ENCODE results near the gene ZBTB20. TPM values are rescaled to one million over a fixed set of nuclear protein-coding genes. Genes with fewer than 3 reads are reported as not detected.

The ZBTB20 gene
- polyA plus RNA-seq, 3 donors: 4.2 to 7.6 (median 6.4) TPM

DNA sequence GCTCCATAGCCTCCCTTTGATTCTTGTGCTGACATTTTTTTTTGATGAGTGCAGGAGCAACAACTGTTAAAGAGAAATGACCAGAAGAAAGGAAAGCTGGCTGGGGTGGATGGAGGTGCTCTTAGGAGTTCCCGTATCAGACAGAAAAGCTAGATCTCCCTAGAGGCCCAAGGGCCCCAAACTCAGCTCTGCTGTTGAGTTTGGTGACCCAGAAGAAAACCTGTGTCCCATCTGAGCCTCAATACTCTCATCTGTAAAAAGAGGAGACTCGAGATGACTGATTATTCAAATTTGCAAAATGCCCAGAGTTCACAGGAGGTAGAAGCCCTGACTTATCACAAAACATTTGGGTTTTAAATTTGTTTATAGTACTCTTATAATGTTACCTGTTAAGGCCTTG is 710.9 kb downstream of the ZBTB20 start:
- DNase-seq (ENCODE audit: low read depth in 3 of 3, low spot score in 2 of 3): no peak

DNA sequence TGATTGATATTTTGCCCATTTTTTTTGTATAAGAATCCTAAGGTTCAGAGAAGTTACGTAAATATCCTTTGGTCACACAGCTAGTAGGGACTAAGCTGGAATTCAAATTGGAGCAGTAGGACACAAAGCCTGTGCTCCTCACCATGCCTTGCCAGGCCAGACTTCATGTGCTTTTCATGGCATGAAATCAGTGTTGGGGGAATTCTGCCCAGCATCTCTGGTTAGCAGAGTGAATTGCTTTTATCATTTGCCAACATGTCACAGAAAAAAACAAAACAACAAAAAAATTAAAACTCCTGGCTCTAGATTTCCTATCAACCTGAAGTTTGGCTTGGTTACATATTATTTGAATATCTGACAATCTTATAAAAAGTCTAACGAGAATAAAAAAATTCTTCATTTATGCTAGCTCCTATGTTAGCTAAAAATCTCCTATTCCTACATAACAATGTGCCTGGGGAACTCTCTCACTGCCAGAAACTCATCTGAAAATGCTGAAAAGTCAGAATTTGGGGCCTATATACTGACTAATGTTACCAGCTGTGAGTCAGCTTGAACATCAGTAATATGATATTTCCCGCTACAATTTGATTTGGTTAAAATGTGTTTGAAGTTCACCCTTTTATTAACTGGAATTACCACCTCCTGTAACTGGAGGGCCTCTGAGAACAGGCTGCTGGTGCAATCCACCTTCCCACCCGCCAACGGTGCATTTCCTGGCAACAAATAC is 711.5 kb downstream of the ZBTB20 start:
- DNase-seq (ENCODE audit: low read depth in 3 of 3, low spot score in 2 of 3): no peak

DNA sequence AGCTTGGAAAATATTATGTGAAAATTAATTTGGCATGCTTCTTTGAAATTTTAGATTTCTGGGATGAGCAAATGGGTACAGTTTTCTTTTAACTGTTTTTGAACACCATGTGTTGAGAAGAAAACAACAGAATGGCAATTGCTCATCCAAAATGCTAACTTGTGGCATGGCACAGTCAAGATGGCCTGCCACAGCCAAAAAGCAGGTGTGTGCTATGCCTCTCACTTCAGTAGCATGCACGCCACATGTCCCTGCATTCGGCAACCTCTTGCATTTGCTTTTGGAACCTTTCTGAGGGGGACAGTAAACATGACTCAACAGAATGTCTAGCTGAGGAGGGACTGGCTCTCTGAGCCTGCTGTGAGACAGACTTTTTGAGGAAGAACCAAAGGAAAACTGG is 714.8 kb downstream of the ZBTB20 start:
- DNase-seq (ENCODE audit: low read depth in 3 of 3, low spot score in 2 of 3): no peak

DNA sequence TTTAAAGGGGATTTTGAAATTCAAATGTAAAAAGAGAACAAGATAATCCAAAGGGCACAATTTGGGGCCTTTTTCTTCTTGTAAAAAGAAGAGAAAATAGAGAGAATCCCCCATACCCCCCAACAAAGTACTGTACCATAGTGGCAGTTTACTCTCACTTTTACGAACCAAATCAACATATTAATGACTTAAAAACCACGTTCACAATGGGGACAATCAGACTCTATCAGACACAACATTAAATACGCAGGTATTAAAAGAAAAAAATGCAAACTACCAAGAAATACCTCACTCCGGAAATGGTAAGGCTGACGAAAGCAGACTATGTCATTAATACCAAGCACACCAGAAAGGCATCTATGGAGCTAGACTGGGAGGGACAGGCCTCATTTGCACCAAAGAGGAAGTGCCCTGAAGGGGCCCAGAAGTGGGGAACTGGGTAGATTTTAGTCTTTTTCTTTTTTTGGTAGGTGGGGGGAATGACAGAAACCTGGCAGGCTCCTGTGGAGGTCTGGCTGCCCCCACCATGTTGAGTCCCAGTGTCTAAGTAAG is 719.0 kb downstream of the ZBTB20 start:
- no peak for DNase-seq (ENCODE audit: low read depth in 3 of 3, low spot score in 2 of 3)

DNA sequence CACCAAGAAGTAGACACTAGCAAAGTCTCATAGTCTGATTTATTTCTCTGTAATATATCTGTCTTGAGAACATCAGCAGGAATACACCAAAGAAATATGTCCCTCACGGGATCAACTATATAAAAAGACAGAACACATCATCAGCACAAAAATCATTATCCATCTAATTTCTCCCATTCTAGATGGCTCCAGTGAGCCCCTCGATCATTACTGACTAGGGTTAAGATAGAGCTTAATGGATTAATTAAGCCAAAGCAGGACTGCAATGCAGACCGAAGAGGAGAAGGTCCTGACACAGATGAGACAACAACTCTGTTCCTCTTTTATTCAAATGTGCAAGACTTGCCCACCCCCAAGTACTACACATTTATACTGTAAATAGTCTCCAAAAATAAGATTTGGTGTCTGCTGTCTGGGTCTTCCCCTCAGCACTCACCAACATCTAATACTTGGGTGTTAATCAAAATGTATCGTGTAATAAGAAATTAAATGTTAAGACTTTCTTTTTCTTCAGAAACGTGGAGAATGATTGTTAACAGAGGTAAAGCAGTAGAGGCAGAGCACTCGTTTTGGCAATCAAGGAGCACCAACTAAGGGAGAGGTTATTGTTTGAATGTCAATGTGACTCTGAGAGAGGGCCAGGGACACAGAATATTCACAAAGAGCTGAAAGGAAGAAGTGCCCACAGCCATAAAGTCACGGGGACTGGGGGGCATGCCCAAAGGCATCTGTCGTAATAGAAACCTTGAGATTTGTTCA is 719.6 kb downstream of the ZBTB20 start:
- DNase-seq (ENCODE audit: low read depth in 3 of 3, low spot score in 2 of 3): no peak

DNA sequence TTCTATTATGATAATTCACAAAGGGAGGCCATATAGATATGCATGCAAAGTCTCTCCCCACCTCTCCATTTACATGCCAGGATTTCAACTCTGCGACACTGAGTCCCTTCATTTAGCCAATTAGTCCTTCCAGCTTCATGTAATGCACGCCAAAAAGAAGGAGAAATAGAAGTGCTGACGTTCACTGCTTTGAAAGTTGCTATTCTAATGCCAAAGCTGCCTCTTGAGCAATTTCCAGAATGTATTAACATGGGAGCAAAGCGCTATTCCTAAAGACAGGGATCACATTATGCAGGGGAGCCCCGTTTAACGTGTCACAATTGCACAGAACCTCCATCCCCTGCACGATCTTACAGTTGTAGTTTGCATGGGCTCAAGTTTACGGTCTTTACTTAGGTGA is 722.8 kb downstream of the ZBTB20 start:
- DNase-seq (ENCODE audit: low read depth in 3 of 3, low spot score in 2 of 3): no peak

DNA sequence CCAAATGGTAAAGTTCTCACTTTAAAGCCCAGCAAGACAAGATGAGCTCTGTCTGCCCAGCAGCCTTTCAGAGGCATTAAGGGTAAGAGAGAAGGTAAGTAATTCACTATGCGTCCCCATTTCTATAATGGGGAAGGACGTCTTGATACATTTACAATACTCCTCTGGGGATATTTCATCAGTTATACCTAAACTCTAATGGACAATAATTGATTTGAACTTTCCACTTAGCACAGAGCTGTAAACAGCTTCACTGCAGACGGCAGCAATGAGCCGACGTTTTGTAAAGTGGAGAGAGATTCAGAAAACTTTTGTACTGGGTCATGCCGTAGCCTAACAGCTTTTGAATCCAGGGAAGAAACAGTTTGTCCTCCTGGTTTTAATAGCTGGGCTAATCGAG is 725.9 kb downstream of the ZBTB20 start:
- no peak for DNase-seq (ENCODE audit: low read depth in 3 of 3, low spot score in 2 of 3)

DNA sequence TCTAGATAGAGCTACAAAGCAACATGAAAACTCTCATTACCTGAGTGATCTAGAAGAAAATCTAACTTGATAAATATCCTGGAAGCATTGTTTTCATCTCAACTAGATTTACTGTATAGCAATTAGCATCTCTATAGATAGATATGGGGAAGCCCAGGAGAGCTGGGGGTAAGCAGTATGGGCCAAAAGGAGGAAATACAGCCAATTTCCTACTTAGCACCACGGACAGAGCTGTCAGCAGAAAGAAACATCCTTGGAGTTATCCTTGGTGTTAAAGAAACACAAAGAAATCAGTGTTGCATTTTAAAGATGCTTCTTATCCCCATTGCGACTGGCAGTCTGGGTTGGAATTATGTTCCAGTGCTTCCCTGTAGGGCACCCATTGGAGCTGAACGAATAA is 727.0 kb downstream of the ZBTB20 start:
- no peak for DNase-seq (ENCODE audit: low read depth in 3 of 3, low spot score in 2 of 3)

DNA sequence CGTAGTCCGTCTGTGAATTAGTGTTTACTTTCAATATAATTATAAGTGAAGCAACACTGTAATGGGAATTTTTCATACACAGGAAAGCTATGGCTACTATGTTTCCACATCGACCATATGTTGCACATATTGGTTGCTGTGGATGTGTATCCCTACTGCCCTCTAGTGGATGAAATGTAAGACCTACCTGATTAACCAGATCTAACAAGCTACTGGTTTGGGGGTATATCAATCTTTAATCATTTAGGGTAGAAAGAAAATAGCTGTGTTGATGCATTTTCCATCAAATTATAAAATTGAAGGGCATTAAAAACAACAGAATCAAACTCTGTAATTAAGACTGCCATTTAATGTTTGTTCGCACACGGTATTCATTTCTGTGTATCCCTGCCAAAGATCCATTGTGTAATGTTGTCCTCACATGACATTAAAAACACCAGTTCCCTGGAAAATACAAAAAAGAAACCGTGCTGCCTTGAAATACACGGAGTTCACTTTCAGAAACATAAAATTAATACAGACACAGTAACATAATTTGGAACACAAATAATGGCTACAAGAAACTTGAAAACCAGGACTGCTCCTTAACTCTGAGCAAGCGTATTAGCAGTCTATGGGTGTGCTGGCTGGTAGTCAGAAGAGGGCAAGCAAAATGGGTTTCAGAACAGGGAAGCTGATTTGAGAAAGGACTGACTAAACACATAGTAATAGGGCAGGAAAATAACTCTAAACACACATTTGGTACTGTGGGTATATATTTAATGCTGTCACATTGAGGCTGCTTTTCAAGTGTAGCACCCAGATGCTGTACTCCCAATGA is 728.2 kb downstream of the ZBTB20 start:
- DNase-seq (ENCODE audit: low read depth in 3 of 3, low spot score in 2 of 3): peak in 1 of 3 donors; percentile 57

DNA sequence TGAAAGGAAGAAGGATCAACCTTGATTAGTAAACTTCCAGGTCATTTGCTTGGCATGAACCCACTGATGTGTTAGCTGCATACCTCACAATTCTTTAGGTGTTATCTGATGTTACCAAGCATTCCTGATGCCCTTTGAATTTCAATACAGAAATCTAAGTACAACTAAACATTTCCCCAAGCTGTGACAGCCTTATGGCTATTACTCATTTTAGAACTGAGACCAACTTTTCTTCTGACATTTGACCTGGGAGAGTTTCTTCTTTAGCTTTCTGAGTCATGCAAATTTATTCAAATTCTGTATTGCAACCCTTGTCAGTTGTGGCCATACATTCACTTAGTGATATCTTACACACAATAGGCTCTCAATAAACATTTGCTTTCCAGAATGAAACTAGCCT is 729.0 kb downstream of the ZBTB20 start:
- no peak for DNase-seq (ENCODE audit: low read depth in 3 of 3, low spot score in 2 of 3)

DNA sequence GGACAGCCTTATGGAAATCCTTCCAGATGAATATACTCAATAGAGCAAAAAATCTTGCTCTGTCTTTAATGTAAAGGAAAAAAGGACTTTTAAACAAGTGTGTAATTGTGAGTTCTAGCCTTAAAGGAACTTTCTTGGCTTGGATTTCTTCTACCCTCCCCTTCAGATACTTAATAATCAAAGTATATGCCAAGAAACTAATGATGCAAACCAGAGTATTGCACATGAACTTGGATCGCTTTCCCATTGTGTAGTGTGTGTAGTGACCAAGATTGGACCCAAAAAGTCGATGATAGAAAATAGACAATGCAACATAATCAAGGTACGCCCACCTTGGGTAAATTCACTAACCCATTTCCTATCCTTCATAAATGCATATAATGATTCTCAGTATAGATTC is 729.4 kb downstream of the ZBTB20 start:
- DNase-seq (ENCODE audit: low read depth in 3 of 3, low spot score in 2 of 3): no peak

DNA sequence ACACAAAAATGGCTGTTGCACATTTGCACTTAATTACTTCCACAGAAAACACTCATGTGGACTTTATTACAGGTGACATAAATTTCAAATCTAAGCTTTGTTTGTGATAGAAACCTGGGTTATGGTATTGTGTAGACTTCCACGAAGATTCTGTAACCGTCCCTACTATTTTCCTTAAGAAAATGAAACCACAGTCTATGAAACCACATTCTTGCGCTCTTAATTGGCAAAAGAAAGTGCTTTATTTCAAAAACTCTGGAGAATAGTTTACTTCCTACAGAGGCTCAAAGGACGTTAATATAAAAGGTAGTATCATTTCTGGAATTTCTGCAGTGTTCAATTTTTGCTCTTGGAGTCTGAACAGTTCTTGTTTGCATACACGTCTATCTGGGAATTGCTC is 729.8 kb downstream of the ZBTB20 start:
- DNase-seq (ENCODE audit: low read depth in 3 of 3, low spot score in 2 of 3): no peak

DNA sequence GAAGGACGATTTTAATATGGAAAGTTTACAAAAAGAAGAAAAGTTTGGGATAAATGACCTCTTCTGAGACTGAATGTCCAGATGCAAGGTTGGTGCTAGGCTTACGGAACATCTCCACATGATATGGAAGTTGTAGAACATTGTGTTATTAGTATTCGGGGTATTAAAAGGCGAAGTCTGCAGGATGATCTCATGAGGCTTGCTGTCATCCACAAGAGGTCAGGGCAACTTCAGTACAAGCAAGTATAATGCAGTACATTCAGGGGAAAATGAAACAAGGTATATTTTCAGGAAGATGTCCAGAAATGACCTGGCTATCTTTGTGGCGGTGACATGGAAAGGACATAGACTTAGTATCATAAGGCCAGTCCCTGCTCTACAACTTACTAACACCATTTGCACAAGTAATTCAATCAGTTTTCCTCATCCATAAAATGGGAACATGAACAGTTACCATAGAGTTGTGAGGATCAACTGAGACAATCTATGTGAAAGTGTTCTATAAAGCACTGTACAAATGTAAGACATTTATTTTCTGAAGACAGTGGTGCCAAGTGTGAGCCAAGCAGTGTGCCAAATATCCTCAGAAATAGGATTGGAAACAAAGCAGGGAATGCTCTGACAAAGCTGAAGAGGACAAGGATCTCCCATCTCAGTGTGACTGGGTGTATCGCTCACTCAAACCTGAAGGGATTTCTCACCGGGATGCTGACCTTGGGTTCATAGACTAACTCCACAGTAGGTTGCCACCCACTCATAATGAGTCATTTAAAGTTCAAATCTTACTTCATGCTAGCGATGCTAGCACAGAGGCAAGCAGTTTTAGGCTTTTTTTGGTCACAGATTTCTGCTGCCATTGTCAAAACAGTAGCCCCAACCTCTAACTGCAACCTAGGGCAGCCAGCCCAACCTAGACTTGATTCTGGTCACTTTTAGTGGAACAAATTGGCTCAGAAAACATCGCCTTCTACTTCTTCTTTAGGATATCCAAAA is 735.0 kb downstream of the ZBTB20 start:
- no peak for DNase-seq (ENCODE audit: low read depth in 3 of 3, low spot score in 2 of 3)

DNA sequence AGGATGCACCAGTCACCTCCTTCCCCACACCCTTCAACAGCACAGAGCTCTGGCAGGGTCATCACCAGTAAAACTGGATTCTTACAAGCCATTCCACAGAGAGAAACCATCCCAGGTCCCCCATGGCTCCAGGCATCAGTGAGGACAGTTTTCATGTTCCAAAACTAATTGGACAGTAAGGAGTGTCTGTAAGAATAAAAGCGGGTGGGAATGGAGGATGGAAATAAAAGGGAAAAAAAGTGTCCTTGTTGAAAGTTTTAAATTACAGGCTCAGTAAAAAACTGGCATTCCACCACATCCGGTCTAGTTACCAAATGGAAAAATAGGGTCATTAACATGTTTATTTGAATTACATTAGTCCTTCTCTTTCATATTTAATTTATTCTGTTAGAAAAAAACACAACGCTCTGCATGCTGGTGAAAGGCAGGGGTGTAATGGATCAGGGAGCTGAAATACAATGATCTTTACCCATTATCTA is 735.9 kb downstream of the ZBTB20 start:
- no peak for DNase-seq (ENCODE audit: low read depth in 3 of 3, low spot score in 2 of 3)

DNA sequence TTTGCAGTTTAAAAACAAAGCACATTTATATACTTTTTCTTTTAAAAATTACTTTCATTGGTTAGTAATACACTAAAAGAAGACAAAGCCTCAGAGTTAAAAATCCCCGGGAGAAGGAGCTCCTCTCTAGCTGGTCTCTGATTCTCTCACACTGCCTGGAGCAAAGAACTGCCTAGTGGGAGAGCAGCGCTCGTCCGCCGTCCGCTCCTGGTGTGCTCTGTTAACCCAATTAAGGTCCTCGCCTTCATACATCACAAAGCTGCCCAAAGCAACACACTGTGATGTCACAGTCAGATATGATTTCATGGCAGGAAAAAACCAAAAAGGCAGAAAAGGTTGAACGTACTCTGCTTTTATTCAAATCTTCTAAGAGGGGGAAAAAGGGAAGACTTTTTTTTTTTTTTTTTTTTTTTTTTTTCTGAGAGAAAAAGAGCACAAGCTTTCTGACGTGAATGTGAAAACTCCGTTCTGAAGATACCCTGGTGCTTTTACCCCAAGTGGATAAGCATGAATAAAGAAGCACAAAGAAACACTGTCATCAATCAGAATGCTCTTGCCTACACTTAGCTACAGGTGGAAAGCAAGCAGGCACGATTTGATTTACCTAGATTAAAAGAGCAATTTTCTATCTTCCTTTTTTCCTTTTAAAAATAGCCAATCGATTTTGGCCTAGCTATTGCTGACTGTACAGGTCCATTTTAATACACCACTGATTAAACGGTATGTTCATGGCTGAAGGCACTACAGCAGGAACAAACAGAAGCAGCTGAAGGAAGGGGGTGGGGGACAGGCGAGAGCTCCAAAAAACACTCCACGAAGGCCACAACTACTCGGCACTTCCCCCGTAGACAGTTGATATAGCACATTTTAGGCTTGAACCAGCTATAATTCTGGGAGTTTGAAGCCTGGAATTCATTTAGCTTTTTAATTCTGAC is 738.1 kb downstream of the ZBTB20 start:
- no peak for DNase-seq (ENCODE audit: low read depth in 3 of 3, low spot score in 2 of 3)

DNA sequence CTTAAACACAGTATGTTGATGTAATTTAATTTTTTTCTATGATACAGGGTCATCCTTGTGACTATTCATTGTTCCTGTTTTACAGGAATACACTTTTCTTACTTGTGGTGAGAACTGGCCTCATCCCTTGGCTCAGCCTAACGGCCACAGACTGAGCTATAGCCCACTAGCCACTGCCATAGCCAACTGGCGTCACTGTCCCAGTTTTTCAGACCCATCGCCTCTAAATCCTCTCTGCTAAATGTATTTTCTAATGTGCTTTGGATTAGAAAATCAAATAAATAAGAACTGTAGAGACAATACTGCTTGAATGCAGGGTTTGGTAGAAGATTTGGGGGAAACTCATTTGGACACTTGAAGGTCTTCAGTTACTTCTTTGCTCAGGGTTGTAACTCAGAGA is 740.2 kb downstream of the ZBTB20 start:
- no peak for DNase-seq (ENCODE audit: low read depth in 3 of 3, low spot score in 2 of 3)

DNA sequence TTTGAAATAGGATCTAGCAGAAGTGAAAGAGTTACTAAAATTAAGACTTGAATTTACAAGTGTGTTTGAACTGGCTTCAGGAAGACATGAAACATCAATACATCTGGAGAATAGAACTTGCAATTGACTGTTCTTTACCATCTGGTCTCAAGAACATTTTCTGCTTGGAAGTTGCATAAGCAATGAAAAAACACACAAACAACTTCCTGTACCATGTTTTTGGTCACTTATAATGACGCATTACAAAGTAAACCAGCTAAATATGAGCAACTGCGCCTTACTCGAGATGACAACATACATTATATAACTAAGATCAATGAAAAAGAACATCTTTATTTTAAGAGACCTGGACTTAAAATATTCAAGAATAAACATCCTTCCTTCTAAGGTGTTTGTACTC is 740.8 kb downstream of the ZBTB20 start:
- DNase-seq (ENCODE audit: low read depth in 3 of 3, low spot score in 2 of 3): no peak

DNA sequence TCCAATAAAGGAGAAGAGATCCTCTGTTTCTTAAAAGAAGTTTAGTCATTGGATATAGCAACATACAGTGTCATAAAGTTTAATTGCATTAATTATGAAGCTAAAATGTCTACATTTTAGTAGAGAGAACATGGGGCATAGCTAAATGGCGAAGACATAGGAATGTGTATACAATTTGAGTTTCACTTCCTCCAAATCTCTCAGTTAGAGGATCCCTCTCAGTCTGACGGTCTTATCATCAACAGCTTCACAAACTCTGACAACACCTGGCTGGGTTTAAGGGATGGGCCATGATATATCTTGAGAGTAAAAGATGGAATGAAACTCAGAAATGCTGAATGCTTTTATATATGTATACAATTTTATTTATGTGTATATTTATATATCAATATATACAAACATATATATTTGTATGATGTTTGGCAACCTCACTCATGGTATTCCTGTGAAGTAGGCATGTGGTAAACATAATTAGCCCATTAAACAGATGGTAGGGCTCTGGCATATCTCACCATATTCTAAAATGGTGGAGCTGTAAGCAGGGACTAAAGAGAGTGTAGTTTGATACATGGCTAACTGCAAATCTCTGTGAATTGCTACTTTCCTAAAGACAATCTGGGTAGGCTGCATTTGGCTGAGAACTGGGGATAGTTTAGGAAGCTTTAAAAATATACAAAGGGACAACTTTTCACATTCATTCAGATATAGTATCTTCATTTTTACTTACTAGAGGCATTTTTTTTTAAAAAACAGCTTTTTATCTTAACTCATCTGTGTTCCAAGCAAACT is 741.7 kb downstream of the ZBTB20 start:
- DNase-seq (ENCODE audit: low read depth in 3 of 3, low spot score in 2 of 3): no peak
